ENCODE data around the gene KLF16. TPM values are rescaled to one million over a fixed set of nuclear protein-coding genes. Genes with fewer than 3 reads are reported as not detected.

Gene KLF16
- total RNA-seq, 1 donor: 6.9 TPM

DNA sequence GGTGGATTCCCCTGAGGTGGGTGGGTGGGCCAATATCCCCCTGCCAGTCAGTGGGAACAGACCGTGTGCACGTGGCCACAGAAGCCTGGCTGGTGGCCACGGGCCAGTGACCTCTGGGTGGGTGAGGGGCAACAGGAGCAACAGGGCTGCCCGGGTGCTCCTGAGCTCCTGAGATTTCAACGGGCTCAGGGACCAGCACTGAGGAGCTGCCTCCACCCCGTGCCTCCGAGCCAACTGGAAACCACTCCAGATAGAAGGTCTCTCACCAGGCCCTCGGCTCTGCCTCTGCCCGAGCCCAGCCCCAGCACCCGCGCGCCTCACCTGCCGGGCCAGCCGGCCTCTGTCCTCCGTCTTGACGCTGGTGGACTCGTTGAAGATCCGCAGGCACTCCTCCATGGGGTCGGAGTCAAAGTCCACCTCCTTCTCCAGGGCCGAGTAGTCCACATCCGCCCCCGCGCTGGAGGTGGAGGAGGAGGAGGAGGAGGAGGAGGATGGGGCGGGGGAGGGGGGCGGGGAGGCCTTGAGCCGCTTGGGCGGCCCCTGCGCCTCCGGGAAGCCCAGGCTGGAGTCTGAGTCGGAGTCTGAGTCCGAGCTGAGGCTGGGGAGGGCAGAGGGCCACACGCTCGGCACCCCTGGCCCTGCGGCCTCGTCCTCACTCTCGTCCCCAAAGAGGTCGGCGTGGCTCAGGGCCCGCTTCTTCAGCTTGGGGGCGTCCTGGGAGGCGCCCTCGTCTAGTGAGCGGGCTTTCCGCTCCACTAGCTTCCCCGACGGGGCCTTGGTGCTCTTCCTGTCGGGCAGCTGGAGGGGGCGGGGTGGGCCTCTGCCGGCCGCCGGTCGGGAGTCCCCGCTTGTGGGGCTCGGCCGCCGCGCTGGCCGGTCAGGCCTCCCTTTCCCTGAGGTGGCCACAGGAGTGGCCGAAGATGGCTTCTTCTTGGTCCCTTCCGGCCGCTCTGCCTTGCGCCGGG is 36.5 kb downstream of the KLF16 start:
- DNase-seq (ENCODE audit: insufficient read length, low spot score, missing footprints): peak; percentile 91
- Histone ChIP-seq H3K4me2 (ENCODE audit: insufficient read depth, low read length) (no peak overlapping the region), H3K27ac (ENCODE audit: low read depth, low read length) (no peak overlapping the region), H3K4me3 (ENCODE audit: insufficient read depth, low read length) (no peak overlapping the region), H3K79me2 (ENCODE audit: insufficient read depth, low read length) (peaks cover 39% of the 10 kb centered on the region), H3K27me3 (ENCODE audit: insufficient read depth, low read length) (no peaks in the 10 kb centered on the region), H4K20me1 (ENCODE audit: insufficient read depth, low read length) (peaks cover 39% of the 10 kb centered on the region), H3K9me3 (ENCODE audit: low read depth, low read length) (no peaks in the 10 kb centered on the region), H3K4me1 (ENCODE audit: insufficient read depth, low read length) (no peaks in the 10 kb centered on the region), H2AFZ (ENCODE audit: low read length) (no peak overlapping the region), H3K36me3 (ENCODE audit: insufficient read depth, low read length) (peaks cover 16% of the 10 kb centered on the region)
- TF ChIP-seq, protein P1, sequence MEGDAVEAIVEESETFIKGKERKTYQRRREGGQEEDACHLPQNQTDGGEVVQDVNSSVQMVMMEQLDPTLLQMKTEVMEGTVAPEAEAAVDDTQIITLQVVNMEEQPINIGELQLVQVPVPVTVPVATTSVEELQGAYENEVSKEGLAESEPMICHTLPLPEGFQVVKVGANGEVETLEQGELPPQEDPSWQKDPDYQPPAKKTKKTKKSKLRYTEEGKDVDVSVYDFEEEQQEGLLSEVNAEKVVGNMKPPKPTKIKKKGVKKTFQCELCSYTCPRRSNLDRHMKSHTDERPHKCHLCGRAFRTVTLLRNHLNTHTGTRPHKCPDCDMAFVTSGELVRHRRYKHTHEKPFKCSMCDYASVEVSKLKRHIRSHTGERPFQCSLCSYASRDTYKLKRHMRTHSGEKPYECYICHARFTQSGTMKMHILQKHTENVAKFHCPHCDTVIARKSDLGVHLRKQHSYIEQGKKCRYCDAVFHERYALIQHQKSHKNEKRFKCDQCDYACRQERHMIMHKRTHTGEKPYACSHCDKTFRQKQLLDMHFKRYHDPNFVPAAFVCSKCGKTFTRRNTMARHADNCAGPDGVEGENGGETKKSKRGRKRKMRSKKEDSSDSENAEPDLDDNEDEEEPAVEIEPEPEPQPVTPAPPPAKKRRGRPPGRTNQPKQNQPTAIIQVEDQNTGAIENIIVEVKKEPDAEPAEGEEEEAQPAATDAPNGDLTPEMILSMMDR (IDR thresholded peaks at IDR 0.05; ENCODE audit: extremely low read depth, low read depth, low read length): no peak

DNA sequence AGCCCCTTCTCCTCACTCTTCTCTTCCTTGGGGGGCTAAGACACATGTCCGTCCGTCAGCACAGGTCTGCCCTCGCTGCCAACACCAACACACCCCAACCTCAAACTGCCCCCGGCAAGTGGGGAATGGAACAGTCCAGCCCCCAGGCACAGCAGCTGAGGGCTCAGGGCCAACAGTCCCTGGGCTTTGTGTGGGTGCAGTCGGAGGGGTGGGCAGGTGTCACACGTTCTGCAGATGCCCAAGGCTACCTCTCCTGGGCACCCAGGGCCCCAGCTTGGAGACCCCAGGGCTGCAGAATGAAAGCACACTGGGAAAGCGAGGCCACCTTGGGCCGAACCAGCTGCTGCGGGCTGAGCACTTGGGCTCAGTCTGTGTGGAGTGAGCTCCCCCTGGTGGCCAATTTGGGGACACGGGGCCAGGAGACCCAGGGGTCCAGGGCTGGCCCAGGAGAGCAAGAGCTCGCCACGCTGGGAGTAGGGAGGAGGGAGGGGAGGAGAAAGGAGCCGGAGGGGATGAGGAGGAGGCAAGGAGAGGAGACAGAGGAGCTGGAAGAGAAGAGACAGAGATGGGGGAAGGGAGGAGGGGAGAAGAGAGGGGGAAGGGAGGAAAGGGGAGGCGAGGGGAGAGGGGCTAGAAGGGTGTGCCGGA is 37.3 kb downstream of the KLF16 start:
- Histone ChIP-seq H3K27ac (ENCODE audit: low read depth, low read length) (no peak overlapping the region), H3K79me2 (ENCODE audit: insufficient read depth, low read length) (peaks cover 34% of the 10 kb centered on the region), H2AFZ (ENCODE audit: low read length) (no peak overlapping the region), H3K36me3 (ENCODE audit: insufficient read depth, low read length) (peaks cover 16% of the 10 kb centered on the region), H3K4me2 (ENCODE audit: insufficient read depth, low read length) (no peak overlapping the region), H3K4me3 (ENCODE audit: insufficient read depth, low read length) (no peak overlapping the region), H4K20me1 (ENCODE audit: insufficient read depth, low read length) (peaks cover 37% of the 10 kb centered on the region), H3K9me3 (ENCODE audit: low read depth, low read length) (no peaks in the 10 kb centered on the region), H3K27me3 (ENCODE audit: insufficient read depth, low read length) (no peaks in the 10 kb centered on the region), H3K4me1 (ENCODE audit: insufficient read depth, low read length) (no peaks in the 10 kb centered on the region)
- DNase-seq (ENCODE audit: insufficient read length, low spot score, missing footprints): peak; percentile 100
- TF ChIP-seq, protein P1 (IDR thresholded peaks at IDR 0.05; ENCODE audit: extremely low read depth, low read depth, low read length): peak; percentile 92

DNA sequence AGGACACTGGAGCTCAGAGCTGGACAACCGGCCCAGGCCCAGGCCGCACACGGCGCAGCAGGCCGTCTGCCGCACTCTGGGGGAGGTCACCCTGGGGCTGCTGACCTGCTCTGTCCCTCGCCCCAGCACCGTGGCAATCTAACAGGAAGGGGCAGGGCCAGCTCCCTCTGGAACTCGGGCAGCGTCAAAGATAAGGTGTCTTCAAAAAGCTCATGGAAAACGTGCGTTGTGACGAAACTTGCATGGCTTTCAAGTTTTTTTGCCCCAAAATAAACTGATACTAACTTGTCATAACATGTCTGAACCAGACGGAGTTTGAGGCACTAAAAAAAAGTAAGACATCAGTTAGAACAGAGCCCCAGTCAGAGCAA is 39.1 kb downstream of the KLF16 start:
- H3K4me2 ChIP-seq (ENCODE audit: insufficient read depth, low read length): no peak overlapping the region
- no peak overlapping the region for H3K4me3 ChIP-seq (ENCODE audit: insufficient read depth, low read length)
- no peak overlapping the region for H2AFZ ChIP-seq (ENCODE audit: low read length)
- H4K20me1 ChIP-seq (ENCODE audit: insufficient read depth, low read length): peaks cover 25% of the 10 kb centered on the region
- H3K9me3 ChIP-seq (ENCODE audit: low read depth, low read length): no peaks in the 10 kb centered on the region
- no peaks in the 10 kb centered on the region for H3K27me3 ChIP-seq (ENCODE audit: insufficient read depth, low read length)
- DNase-seq (ENCODE audit: insufficient read length, low spot score, missing footprints): no peak
- TF ChIP-seq, protein P1 (IDR thresholded peaks at IDR 0.05; ENCODE audit: extremely low read depth, low read depth, low read length): no peak
- peaks cover 20% of the 10 kb centered on the region for H3K79me2 ChIP-seq (ENCODE audit: insufficient read depth, low read length)
- H3K27ac ChIP-seq (ENCODE audit: low read depth, low read length): no peak overlapping the region
- peaks cover 16% of the 10 kb centered on the region for H3K36me3 ChIP-seq (ENCODE audit: insufficient read depth, low read length)
- H3K4me1 ChIP-seq (ENCODE audit: insufficient read depth, low read length): no peaks in the 10 kb centered on the region
